GM21576 (cell line): ENCODE results near the gene LMNTD1.
"Not testable (repeated sequence)": the region's sequence is repeated elsewhere in the genome, so short reads cannot be mapped to it uniquely, and the experiment has no call there.

Experiments
- ATAC-seq: cut with Tn5 transposase; IDR thresholded peaks from one replicate; pipeline ENCODE4 v1.9.1; 2021; ENCODE audit warnings: mild to moderate bottlenecking, moderate library complexity; ENCODE audit not compliant: unreplicated experiment

The LMNTD1 gene

DNA sequence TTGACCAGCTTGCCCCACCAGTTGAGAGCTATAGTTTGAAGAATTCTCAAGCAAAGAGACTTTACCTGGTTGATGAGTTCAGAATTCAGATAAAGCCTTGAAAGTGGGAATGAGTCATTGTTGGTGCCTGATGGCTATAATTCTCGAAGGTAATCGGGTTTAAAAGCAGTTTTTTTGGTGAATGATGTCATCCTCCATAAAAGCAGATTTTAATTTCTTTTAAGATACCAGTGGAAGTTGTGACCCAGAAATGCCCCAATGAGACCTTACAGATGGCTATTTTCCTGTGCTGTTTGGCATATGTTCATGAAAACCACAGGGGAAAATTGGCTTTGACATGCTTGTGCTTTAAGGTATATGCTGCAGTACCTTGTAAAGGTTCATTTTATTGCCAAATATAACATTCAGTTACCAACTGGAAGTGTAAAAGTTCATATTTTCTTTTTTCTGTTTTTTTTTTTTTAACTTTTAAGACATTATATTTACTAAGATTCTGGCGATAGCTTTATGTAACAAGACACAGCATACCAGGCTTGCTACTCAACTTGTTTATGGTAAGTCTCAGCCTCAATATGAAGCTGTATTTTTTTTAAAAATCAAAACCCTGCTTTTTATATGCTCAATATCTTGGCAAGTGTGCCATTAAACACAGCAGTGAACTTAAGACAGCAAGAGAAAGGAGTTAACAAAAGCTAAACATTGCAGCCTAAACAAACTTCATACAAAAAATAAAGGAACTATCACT is 119.3 kb downstream of the LMNTD1 start:
- no peak for ATAC-seq

DNA sequence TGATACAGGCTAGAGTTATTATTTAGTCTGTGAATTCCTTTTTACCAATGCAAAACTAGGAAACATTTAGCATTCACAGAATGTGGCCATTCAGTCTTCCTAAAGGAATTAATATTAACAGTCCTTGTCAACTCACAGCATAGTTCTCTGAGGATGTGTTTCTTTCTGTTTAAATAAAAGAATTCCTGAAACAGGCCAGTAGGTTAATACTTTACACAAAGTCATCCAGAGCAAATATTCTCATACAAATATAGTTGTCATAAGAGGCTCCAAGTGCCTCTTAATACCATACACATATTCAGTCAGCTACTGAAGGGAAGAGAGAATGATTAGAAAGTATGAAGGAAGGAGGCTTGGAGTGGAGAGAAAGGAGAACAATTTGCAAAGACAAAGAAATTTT is 120.1 kb downstream of the LMNTD1 start:
- no peak for ATAC-seq

DNA sequence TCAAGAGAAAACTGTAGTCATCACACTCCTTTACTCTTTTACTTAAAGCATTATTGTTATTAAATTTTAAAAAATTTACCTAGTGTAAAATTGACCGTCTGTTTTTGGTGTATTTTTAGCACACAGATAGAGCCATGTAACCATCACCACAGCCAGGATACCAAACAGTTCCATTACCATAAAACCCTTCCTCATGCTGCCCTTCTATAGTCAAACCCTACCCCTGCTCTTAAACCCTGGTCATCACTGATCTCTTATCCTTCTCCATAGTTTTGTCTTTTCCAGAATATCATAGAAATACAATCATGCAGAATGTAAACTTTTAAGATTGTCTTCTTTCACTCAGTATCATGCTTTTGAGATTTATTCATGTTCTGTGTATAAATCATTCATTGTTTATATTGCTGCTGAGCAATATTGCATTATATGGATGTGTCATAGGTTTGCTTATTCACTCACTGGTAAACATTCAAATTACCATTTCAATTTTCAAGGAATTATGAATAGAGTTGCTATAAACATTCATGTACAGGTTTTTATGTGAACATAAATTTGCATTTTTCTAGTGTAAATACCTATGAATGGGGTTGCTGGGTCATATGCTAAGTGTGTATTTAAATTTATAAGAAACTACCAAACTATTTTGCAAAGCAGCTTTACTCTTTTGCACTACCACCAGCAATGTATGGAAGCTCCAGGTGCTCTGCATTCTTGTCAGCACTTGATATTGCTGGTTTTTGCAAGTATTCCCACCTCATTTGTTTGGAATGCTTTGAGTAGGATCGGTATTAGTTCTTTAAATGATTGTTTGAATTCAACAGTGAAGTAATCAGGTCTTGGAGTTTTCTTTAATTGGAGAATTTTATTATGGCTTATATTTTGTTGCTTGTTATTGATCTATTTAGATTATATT is 125.5 kb downstream of the LMNTD1 start:
- no peak for ATAC-seq

DNA sequence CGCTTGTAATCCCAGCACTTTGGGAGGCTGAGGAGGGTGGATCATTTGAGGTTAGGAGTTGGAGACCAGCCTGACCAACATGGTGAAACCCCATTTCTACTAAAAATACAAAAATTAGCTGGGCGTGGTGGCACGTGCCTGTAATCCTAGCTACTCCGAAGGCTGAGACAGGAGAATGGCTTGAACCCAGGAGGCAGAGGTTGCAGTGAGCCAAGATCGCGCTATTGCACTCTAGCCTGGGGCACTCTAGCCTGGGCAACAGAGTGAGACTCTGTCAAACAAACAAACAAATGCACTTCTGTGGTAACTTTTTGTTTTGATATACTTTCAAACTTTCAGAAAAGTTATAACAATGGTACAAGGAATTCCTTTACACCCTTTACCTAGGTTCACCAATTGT is 126.3 kb downstream of the LMNTD1 start:
- ATAC-seq = not testable (repeated sequence)
